NB4 (cell line): ENCODE results near the gene DZANK1.

Experiments used
- CTCF ChIP-seq: IDR thresholded peaks from one replicate; pipeline ENCODE4 v1.5.1; 2012; ENCODE audit warnings: low read depth, low read length
- MYC ChIP-seq: IDR thresholded peaks from 2 replicates; pipeline ENCODE4 v1.6.1; 2011; ENCODE audit warnings: low read depth, low read length
- POLR2A ChIP-seq: IDR thresholded peaks from 2 replicates; pipeline ENCODE4 v1.6.1; 2011; ENCODE audit warnings: mild to moderate bottlenecking; ENCODE audit not compliant: insufficient read length; ENCODE audit errors: extremely low read depth
- TF ChIP-seq, protein P1 (sequence below): IDR thresholded peaks from 2 replicates; pipeline ENCODE4 v1.6.1; 2011; ENCODE audit warnings: low read depth, low read length

DNA sequence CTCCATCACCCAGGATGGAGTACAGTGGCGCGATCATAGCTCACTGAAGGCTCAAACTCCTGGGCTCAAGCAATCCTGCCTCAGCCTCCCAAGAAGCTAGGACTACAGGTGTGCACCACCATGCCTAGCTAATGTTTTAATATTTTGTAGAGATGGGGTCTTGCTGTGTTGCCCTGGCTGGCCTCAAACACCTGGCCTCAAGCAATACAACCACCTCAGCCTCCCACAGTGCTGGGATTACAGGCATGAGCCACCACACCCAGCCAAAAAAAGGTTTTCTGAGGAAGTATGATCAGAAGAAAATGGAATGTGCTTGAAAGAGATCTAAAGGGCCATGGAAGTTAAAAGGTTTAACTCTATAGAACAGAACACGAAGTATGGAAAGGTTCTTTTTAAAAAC is 21.5 kb upstream of the DZANK1 start:
- no peak for TF ChIP-seq CTCF
- TF ChIP-seq MYC: no peak
- no peak for TF ChIP-seq POLR2A
- TF ChIP-seq, protein P1, sequence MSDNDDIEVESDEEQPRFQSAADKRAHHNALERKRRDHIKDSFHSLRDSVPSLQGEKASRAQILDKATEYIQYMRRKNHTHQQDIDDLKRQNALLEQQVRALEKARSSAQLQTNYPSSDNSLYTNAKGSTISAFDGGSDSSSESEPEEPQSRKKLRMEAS: no peak
